T follicular helper cell (primary cell): ENCODE data around the gene ASB6.
"Not testable (repeated sequence)": the region's sequence is repeated elsewhere in the genome, so short reads cannot be mapped to it uniquely, and the experiment has no call there.

ENCODE experiments used
- DNase-seq: peaks from one replicate; pipeline ENCODE4 v3.0.0-alpha.2; 2020; ENCODE audit warnings: low read depth

The ASB6 gene

DNA sequence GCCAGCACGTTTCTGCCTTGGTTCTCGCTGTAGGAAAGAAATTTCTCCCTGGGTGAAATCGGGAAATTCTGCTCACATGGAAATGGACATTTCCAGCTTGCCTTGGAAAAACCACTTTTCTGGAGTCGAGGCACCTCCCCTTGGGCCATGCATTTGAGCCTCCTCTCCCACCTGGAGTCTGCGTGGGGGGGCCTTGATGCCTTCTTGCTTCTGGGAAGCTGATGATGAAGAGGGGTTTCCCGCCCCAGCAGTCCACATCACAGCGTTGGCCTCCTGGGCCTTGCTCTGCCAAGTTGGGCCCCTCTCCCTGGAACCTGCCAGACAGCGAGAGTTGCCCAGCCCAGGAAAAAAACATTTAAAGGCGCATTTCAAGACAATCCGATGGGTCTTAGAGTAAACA, 1.8 kb upstream of the ASB6 start:
- no peak for DNase-seq

DNA sequence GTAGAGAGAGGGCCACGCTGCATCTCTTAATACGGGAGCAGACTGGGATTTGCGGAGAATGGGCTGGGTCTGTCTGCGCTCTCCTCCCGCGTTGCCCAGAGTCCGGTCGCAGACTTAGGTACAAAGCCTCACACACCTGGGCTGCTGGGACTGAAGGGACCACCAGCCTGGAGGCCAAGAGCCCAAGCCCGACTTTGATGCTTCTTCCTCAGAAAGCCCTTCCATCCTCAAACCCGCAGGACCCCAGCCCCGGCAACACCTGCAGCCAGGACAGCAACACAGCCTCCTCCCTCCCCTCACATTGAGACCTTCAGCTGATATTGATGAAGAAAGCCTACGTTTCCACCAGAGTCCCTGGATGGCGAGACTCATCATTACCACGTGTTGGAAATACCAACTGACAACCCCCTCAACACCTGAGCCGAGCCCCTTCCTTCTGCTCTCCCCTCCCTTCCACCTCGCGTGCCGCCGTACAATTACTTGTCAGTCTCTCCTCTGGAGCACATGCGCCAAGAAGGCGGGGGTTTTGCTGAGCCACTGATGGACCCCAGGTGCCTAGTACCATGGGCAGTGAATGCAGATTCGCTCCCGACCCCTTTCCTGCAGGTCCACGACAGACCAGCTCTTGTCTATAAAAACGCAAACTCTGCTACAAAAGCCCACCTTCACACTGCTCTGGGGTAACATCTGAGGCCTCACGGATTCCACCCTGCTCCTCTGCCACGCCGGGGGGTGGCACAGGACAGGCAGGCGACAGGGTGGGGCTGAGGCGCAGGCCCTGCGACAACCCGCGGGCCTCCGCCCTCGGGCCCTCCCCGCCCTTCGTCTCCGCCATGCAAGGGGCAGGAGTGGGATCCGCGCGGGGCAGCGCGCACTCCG, 841 bp downstream of the ASB6 start:
- DNase-seq: no peak

DNA sequence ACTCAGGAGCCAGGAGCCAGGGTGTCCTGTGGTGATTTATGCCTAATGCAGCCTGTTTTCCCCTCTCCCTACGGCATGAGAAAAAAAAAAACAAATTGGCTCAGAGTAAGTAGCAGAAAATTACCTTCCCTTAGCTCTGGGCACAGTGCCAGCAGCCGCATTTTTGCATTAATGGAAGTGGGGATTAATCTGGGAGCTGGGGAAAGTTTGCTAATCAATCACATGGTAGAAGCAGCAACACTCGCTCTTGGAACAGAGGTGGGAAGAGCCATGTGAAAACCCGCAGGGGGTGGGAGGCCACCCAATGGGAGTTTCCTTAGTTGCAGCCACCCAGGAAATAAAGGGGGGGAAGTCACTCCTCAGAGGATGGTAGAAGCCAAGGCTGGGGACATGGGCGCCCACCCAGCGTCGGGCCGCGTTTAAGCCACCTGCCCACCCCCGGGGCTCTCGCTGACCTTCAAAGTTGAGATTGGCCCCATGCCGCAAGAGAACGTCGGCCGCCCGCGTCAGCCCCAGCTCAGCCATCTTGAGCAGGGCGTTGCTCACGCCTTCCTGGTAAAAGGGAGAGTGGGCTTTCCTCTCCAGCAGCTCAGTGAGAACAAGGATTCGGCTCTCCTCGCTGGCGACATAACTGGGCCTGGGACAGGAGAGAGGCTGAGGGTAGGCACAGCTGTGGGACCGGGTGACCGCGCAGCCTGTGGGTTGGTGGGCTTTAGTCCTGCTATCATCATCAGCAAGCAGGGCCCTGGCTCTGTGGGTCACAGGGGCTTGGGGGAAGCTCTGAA, 1.7 kb downstream of the ASB6 start:
- DNase-seq: no peak

DNA sequence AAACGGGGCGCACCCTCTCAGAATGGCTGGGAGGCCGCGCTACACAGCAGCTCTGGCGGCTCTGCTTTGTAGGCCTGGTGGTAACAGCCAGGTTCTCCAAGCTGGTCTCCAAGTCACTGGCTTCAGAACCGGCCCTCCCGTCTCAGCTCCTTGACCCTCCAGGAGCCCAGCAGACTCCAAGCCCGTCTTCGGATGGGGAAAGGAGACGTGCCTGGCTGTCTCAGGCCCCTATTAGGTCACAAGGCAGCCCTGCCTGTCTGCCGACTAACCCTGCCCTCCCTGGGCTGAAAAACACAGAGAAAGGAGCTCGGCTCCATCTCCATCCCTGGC, 2.2 kb downstream of the ASB6 start:
- DNase-seq: no peak

DNA sequence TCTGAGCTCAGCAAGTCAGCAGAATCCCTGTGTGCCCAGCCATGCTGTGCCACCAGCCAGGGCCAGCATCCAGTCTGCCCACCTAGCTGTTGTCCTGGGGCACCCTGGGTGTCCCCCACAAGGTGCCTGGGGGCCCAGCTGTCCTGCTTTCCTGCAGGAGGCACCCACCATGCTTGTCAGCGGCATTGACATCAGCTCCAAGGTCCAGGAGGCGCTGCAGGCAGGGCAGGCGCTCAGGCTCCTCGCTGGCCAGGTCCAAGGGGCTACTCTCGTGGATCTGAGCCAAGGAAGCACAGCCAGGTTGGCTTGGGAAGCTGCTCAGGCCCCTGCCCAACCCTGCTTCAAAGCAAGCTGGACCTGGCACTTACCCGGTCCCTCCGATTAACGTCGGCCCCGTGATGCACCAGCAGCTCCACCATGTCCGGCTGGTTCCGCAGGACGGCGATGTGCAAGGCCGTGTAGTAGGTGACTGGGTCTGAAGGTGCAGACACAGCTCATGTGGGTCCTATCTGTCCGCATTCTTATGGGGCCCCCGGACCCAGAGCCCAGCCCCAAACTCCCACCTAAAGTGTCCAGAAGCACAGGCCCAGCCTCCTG, 2.8 kb downstream of the ASB6 start:
- DNase-seq: no peak

DNA sequence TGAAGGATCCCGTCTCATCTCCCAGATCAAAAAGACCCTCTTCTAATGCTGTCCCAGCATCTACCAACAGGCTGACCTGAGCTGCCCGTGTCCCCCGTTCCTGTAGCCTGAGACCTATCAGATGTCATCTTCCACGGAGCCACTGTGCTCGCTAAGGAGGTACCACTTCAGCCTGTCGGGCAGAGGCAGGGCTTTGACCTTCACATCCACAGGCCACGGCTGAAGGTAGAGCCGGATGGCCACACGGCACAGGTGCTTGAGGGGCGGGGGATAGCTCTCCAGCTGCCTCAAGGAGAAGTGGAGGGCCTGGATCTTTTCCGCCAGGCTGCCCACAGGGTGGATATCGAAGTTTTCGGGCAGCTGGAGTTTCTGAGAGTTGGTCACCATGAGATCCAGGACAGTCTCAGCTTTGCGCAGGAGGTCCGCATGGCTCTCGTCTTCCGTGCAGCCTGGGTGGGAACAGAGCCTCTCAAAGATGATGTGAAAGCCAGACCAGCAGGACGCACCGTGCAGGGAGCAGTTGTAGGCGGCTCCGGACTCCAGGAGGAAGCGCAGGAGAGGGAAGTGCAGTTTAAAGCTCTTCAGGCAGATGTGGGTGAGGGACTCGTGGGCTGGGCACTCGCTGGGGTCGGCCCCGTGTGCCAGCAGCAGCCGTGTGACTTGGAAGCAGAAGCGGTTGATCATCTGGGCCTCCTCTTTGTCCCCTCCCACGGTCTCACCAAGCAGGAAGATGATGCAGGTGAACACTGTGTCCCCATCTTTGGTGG, 4.1 kb downstream of the ASB6 start:
- DNase-seq: no peak

DNA sequence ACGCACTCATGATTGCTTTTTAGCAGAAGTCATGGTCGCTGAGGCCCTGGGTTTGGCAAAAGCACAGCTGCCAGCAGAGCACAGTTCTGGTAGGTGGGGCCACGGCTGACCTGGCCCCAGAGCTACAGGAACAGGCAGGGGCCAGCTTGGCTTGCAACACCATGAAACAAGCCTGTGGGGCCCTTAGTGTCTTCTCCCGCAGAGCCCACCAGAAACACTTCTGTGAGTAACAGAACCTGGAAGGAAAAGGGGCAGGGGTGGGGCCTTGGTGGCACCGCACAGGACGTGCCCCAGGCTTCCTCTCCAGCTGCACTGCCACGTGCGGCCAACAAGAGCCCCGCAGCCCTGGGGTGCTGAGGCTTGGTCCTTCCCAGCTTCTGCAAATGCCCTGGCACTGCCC, 4.8 kb downstream of the ASB6 start:
- DNase-seq: no peak

DNA sequence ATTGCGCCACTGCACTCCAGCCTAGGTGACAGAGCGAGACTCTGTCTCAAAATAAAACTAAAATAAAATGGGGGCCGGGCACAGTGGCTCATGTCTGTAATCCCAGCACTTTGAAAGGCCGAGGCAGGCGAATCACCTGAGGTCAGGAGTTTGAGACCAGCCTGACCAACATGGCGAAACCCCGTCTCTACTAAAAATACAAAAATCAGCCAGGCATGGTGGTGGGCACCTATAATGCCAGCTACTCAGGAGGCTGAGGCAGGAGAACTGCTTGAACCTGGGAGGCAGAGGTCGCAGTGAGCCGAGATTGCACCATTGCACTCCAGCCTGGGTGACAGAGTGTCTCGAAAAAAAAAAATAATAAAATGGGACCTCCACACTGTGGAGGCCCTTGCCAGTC, 5.6 kb downstream of the ASB6 start:
- not testable (repeated sequence) for DNase-seq

DNA sequence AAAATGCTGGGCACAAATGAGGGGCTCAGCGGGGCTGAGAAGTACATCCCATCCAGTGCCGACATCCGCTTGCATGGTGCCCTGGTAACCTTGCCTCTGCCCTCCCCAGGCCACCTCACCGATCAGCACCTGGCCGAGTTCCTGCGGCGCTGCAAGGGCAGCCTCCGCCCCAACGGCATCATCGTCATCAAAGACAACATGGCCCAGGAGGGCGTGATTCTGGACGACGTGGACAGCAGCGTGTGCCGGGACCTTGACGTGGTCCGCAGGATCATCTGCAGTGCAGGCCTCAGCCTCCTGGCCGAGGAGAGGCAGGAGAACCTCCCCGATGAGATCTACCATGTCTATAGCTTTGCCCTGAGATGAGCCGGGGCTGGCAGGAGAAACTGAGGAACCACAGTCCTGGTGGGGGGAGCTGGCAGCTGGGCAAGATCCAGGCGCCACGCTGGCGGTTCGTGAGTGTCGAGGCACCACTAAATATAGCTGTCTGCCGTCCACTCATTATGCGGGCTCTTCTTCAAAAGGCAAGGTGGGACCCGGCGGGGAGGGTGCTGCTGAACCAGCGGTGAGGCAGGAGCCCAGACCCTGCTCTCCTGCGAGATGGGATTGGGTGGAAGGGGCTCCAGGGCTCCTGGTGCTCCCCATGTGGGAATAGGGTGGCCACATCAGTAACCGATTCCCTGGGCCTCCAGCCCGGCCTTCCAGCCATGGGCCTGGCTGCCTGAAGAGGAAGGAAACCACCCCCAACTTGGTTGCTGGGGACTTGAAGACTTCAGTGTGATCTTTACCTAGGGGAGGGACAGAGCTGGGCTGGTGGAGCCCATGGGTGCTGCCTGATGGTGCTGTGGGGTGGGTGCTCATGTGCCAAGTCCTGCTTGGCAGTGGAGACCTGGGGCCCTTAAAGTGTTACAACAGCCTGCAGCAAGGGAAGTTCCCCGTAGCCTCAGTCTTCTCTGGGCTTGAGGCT, 6.6 kb downstream of the ASB6 start:
- DNase-seq: no peak

DNA sequence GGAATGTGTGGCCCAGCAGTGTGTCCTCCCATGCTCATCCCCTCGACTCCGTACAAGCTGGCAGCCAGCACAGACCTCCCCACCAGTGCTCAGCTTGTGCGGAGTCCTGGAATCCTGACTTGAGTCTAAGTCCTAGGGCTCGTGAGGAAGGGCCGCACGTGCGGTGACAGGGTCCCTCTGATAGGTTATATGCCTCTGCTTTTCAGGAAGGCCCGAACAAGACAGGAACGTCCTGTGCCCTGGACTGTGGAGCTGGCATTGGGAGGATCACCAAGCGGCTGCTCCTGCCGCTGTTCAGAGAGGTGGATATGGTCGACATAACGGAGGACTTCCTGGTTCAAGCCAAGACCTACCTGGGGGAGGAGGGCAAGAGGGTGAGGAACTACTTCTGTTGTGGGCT, 8.1 kb downstream of the ASB6 start:
- no peak for DNase-seq

DNA sequence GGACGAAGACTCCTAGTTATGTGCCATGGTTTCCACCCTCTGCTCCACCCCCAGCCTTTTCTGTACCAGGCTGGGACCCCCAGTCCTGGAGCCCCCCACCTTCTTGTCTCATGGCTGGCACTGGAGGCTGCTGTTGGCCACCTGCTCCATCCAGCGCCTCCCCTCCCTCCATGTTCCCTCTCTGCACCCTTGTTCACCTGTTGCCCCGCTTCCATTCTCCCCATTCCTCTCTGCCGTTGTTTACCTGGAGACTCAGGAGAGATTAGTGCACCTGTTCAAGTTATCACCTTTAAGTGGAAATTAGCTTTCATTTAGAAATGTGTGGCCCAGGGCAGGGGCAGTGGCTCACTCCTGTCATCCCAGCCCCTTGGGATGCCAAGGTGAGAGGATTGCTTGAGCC, 8.7 kb downstream of the ASB6 start:
- DNase-seq: no peak

DNA sequence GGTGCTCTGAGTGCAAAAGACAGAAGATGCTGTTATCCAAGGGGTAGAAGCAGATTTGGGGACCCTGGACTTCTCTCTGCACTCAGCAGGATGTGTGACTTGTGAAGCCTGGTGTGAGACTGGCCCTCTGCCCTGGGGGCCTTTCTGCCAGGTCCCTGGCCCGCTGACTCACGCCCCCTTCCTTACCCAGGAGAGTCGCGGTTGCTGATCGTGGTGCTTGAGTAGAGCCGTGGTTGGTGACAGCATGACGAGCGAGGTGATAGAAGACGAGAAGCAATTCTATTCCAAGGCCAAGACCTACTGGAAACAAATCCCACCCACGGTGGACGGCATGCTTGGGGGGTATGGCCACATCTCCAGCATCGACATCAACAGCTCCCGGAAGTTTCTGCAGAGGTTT, 9.5 kb downstream of the ASB6 start:
- DNase-seq: no peak

DNA sequence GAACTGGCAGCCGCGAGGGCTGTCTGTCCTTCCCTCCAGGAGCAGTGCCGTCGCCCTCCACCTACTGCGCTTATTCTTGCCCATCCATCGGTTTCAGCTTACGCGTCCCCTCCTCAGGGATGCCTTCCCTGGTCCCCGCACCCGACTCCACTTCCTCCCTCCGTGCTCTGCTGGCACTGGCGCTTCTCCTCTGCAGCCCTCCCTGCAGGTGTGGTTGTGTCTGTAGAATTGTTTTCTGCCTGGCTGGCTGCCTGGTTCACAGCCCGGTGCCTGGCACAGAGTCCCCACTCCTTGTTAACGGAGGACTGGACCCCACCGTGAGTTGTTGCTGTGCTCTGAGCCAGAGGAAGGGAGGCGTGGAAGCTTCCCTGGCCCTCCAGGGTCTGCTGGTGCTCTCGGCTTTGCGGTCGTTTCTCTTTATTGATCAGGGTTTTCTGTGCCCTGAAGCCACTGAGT, 10.2 kb downstream of the ASB6 start:
- DNase-seq: no peak

DNA sequence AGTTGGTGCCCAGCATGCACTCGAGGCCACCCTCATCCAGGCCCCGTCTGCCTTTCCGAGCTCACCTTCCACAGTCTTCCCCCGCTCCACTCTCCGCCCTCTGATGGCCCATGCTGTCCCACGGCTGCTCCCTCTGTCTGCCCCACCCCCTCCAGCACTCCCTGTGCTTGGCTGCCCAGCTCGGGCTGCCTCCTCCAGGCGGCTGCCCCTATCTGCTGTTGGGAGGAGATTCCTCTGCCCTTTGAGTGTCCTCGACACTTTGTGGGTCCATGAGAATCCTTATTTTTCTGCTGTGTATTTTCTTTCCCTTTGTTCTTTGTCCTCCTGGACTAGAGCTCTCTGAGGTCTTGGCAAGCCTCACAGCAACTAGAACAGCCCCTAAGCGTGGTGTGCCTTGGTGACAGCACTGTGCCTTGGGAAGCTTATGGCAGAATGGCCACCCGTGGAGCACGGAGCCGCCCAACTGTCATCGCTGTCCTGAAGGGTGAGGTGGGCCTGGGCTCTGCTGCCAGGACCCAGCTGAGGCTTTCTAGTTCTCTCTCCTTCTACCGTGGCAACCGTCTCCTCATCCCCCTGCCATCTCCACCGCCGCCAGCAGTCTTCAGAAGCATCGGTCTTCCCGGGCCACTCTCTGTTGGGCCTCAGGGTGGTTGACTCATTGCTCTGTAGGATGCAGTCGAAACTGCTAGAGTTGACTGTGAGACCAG, 10.8 kb downstream of the ASB6 start:
- no peak for DNase-seq

DNA sequence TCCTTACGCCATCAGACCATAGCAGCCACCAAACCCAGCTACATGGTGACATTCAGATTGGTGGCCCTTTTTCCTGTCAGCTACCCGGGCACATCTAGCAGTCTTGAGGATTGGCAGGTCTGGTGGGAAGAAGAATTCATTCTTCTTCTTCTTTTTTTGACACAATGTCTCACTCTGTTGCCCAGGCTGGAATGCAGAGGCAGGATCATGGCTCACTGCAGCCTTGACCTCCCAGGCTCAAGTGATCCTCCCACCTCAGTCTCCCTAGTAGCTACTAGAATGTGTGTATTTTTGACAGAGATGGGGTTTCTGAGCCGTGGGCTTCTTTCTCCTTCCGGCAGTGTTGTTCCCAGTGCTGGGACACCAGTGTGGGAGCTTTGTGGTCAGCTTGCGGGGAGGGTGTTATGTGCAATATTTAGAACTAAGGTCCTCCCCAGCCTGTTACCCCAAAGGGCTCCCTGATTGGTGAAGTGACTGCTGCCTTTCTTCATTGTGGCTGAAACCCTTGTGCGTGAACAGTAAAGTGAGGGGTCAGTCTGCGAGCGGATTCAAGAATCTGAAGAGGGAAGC, 12.6 kb downstream of the ASB6 start:
- no peak for DNase-seq

DNA sequence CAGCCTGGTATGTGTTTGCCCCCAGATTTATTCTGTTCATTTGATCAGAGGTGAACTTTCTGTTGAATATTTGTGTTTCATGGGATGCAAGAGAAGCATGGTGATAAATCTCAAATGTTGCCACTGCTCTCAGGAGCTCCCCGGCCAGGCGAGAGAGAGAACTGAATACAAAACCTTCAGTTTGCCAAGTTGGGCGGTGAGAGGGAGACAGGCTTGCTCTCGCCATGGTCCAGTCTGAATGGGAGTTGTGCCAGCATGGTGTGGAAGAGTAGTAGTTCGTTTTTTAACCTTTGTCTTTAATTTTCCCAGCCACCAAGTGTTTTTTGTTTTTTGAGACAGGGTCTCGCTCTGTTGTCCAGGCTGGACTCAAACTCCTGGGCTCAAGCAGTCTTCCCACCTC, 13.2 kb downstream of the ASB6 start:
- no peak for DNase-seq

DNA sequence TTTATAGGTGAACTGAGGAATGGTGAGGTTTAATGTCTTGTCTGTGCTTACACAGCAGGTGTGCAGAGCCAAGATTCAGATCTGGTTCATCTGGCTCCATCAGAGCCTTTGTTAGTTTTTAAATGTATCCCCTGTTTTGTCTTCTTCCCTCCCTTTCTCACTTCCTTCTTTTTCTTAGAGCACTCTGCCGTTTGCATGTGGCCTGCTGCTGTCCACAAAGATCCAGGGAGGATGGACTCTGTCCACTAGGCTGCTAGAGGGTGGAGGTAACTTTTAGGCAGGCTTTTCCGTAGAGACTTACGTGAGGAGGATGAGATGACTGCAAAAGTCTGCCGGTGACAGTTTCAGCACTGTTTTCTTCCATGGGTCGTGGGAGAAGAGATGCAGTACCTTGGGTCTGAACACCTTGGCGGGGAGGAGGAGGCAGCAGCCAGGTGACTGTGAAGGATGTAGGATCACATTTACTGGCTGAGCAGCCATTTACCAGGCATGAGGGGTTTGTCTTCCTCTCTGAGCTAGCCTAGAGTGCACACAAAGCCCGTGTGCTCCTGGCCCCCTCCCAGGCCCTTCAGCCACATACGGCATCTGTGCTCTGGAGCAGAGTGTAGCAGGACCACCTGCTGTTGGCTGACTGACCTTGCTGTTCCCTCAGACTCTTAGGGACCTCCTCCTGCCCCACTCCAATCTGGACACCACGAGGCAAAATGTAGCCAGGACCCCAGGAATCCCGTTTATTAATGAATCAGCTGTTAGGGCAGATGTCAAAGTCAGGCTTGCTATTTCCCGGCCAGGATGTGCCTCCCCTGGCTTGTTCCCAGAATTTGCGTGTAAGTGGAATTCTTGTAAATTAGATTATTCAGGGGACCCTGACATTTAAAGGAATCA, 14.2 kb downstream of the ASB6 start:
- no peak for DNase-seq

DNA sequence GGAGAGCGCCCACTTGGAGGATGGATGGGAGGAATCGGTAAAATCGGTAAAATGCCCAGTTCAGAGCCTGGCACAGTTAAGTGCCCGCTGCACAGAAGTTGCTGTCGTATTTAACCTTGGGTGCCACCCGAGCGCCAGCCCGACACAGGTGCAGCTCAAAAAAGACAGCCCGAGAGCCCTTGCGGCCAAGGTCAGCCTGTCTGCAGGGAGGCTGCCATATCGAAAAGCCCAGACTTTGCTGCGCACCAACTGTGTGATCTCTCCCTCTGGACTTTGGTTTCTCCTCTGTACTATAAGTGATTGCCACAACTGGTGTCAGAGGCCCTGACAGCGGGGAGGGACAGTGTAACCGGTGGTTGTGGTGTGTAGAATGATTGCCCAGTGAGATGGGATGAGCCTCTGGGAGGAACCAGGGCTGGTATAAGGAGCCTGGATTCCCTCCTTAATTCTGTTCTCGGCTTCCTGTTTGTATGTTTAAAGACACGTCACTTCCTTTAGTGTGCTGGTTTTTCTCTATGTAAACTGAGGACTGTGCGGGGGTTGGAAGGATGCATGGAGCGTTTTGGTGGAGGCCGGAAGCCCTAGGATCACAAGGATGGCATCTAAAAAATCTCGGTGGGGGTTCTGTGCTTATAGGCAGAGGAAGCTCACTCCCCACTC, 15.2 kb downstream of the ASB6 start:
- DNase-seq: peak; percentile 26
